ENCODE results near the gene SAXO2. TPM values are rescaled to one million over a fixed set of nuclear protein-coding genes. Genes with fewer than 3 reads are reported as not detected.
"Not testable (repeated sequence)": the region's sequence is repeated elsewhere in the genome, so short reads cannot be mapped to it uniquely, and the experiment has no call there.

The SAXO2 gene
- total RNA-seq, 1 donor from 2014 or later: 0.58 TPM

DNA sequence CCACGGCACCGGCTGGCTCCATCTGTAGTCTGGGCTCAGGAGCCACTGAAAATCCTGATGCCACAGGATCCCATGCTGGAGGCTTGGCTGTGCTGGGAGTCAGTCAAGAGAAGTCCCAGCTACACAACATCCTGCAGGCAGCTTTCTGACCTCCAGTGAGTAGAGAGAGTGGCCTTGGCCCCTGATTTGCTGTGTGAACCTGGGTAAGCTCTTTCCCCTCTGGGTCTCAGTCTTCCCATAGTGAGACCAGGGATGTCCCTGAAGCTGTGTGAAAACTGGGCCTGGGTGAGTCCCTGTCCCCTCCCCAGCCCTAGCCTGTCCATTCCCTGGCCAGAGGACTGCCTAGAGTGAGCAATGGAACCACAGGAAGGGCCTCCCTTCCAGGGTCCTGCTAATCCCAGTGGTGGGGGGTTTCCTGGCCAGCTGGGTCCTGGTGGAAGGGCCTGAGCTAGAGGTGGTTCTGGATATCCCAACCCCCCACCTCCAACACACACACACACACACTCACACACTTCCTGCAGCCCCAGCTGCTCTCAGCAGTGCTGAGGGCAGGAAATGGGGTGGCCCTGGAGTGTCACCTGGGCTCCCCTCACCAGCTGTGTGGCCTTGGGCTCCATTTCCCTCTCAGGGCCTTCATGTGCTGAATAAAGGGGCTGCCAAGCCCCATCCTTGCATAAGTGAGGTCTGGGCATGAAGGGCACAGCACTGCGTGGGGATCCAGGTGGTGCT, 69.1 kb downstream of the SAXO2 start:
- ATAC-seq; DNase-seq (ENCODE audit: low spot score): not testable (repeated sequence)

DNA sequence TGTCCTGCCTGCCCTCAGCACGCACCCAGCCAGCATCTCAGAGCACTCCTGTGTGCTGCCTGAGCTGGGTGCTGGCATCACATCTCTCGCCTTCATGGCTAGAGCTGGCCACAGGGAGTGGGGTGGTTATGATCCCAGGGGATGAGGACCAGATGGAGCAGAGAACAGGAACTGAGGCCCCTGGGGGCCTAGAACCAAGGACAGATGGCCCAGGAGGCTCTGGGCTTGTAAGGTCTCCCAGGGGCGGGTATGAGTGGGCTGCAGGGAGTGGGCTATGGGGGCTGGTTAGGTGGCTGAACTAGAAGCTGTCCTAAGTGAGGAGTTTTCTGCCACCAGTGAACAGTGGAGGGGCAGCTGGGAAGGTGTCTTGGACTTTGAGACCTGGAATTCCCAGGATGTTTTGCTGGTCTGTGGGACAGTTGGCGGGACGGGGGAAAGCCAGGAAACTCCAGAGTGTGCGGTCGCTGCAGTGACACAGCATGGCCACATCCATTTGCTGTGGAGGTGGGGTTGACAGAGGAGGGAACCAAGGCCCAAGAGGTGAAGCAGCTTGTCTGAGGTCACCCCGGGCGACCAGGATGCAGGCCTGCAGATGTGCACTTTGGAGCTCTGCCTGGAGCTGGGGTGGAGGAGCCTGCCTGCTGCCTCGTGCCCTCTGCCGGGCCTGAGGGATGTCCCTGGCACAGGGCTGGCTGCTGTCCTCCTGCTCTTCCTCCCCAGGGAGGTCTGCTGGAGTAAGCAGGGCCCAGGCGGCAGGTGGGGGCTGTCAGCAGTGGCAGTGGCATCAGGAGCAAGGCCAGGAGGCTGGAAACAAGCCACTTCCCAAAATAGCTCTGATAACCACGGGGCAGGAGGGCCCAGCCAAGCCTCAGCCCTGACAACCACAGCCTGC, 70.3 kb downstream of the SAXO2 start:
- peak; percentile 52 for ATAC-seq
- DNase-seq (ENCODE audit: low spot score): not testable (repeated sequence)

DNA sequence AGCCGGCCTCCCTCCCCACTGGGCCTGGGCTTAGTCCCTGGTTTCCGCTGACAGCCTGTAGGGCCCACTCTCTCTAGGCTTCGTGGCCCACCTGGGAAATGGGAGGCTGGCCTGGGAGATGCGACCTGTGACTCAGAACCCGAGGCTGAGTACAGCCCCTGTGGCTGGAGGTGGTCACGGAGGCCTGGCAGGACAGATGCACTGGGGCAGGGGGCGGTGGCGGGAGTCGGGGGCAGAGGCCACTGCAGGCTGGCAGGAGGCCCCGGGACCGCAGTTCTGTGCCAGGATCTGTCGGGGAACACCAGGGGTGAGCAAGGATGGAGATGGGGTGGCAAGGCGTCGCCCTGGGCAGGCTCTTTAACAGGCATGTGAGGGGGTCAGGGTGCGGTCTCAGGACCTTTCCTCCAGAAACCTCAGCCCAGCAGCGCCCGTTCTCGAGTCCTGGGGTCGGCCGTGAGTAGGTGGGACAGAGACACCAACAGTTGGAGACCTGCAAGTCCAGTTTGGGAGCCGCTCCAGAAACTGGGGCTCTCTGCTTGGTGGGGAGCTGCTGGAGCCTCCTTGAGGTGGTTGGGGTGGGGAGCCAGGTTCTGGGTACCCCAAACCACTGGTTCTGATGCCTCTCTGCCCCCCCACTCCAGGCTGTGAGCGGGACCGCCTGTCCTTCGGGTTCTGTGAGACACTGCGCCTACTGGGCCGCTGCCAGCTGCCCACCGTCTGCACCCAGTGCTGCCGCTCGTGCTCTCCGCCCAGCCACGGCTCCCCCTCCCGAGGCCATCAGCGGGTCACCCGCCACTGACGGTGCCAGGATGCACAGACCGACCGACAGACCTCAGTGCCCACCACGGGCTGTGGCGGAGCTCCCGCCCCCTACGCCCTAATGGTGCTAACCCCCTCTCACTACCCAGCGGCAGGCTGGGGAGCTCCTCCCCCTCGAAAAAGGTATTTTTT, 71.3 kb downstream of the SAXO2 start:
- DNase-seq (ENCODE audit: low spot score): peak; percentile 32
- not testable (repeated sequence) for ATAC-seq

Other genes with a start within 250 kb of the SAXO2 start
- gene MEX3B, start 216.8 kb upstream of the SAXO2 start, total RNA-seq: 0.43 TPM
- gene EFL1, start 84 bp upstream of the SAXO2 start, total RNA-seq: 6.7 TPM
- 0.48 TPM for gene GOLGA6L10, start 86.7 kb downstream of the SAXO2 start, total RNA-seq
- gene GOLGA6L9, start 167.0 kb downstream of the SAXO2 start, total RNA-seq: 0.88 TPM